ENCODE data around the gene LRMDA.

- TF ChIP-seq CTCF (IDR thresholded peaks at IDR 0.05) (no peak), POLR2A (IDR thresholded peaks at IDR 0.05) (no peak)
Observed at GRCh38 chr10:75723319-75723980, 292.0 kb downstream of the LRMDA start.
